H1 (cell line): ENCODE results near the gene ABCF2. TPM values are rescaled to one million over a fixed set of nuclear protein-coding genes. Genes with fewer than 3 reads are reported as not detected.

Source experiments
- BRCA1 ChIP-seq: IDR thresholded peaks from 2 replicates; pipeline ENCODE4 v1.6.1; 2012; ENCODE audit warnings: low read depth, low read length, improper control_type of control experiment
- MAFK ChIP-seq: IDR thresholded peaks from 2 replicates; pipeline ENCODE4 v1.6.1; 2012; ENCODE audit warnings: low read depth, mild to moderate bottlenecking, improper control_type of control experiment, low read length
- RAD21 ChIP-seq, 2 experiments: IDR thresholded peaks in 1 of 2; conservative IDR thresholded peaks in 1 of 2; 2 replicates each; pipeline ENCODE4 v1.6.1; 2011; ENCODE audit warnings: low read depth in 2 of 2, low read length in 2 of 2, improper control_type of control experiment in 1 of 2, inconsistent platforms in 1 of 2, mild to moderate bottlenecking in 1 of 2, moderate library complexity in 1 of 2
- SAP30 ChIP-seq: fragments of 300-600 bp; sonication (generic); IDR thresholded peaks from 2 replicates; pipeline ENCODE4 v1.7.1; 2012; ENCODE audit warnings: low read length, moderate library complexity, mild to moderate bottlenecking, inconsistent platforms; ENCODE audit not compliant: insufficient read depth, insufficient replicate concordance
- SIN3A ChIP-seq, 2 experiments: IDR thresholded peaks in 1 of 2; conservative IDR thresholded peaks in 1 of 2; 2 replicates each; pipeline ENCODE4 v1.6.1; 2011 to 2012; ENCODE audit warnings: low read length in 2 of 2, improper control_type of control experiment in 1 of 2, low read depth in 1 of 2, mild to moderate bottlenecking in 1 of 2
- SIX5 ChIP-seq: IDR thresholded peaks from 2 replicates; pipeline ENCODE4 v1.6.1; 2011; ENCODE audit warnings: mild to moderate bottlenecking, low read depth, low read length
- TAF7 ChIP-seq: optimal IDR thresholded peaks from 2 replicates; pipeline ENCODE3; 2011; ENCODE audit warnings: low read depth, mild to moderate bottlenecking, inconsistent platforms, low read length, moderate library complexity, borderline replicate concordance
- TEAD4 ChIP-seq: IDR thresholded peaks from 2 replicates; pipeline ENCODE4 v1.6.1; 2012; ENCODE audit warnings: low read depth, low read length, inconsistent platforms, mixed read lengths
- YY1 ChIP-seq: IDR thresholded peaks from 2 replicates; pipeline ENCODE4 v1.6.1; 2011; ENCODE audit warnings: low read depth, mild to moderate bottlenecking, low read length
- polyA plus RNA-seq, 7 experiments: library from polyadenylated mRNA; depleted of rRNA in 3 of 7; stranded (reverse) in 5 of 7; unstranded in 2 of 7; fragments of >200 nt in 5 of 7; fragments of 200-250 nt in 2 of 7; gene quantifications; 1 replicate in 5 of 7; 2 replicates in 1 of 7; 4 replicates in 1 of 7; pipeline versions ENCODE4 v1.2.1 to v1.2.3, GENCODE V29; 2011 to 2013; ENCODE audit warnings: missing spikeins in 2 of 7, mixed read lengths in 2 of 7
- total RNA-seq: library from RNA; stranded (reverse); fragmentation: NEBNext Ultra II Directional; extraction: Animal tissue kit (Norgen Biotek cat#: 25700); gene quantifications from 2 replicates; pipeline ENCODE4 v1.2.1, GENCODE V29; 2021

The ABCF2 gene
- total and polyA plus RNA-seq, 2 of the 8 experiments (the other 6 are each of a cell fraction or from before 2014, with no cell fraction given): 28.0 to 55.0 TPM

DNA sequence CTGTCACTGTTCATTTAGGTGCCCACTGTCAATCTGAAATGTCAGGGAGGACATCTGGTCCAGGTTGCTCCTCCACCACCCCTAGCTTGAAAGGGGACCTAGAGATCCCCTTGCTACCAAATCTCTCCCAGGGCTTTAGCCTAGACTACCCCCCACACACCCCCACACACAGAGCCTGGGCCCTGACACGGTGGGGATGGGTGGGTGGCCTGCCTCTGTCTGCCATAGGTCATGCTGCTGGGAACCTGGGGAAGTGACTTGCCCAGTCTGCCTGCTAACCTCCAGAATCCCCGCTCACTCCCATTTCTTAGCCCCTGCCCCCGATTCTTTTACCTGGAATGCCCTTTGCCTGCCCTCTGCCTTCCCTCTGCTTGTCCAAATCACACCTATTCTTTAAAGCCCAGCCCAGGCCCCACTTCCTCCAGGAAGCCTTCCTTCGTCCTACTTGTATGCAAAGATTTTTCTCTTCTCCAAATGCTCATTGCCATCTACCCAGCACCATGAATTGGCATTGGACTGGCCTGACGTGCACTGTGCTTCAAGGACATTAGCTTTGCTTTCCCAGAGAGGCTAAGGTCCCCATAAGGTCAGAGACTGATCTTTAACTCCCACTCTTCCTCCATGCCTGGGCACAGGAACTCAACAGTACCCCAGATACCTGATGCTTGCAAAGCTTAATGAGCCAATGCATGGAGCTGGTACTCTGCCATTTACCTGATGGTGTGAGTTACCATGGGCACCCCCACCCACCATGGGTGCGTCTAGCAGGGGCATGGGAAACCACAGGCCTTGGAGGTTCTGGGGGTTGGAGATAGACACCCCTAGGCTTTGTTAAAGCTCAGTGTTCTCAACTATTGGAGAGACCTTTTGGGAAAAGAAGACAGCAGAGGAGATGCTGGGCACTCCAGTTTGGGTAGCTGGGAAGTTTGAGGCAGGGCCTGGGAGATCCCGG lies 23.5 kb upstream of the ABCF2 start (continued):
- TF ChIP-seq SIN3A (conservative IDR thresholded peaks at IDR 0.05 in 1 of 2, IDR thresholded peaks at IDR 0.05 in 1 of 2; ENCODE audit: low read depth in 1 of 2, low read length in 2 of 2) (no peak), SAP30 (no peak), BRCA1 (no peak), SIX5 (no peak), RAD21 (IDR thresholded peaks at IDR 0.05 in 1 of 2, conservative IDR thresholded peaks at IDR 0.05 in 1 of 2; ENCODE audit: low read depth in 2 of 2, low read length in 2 of 2) (no peak), MAFK (no peak), YY1 (no peak), TEAD4 (no peak), TAF7 (no peak)
